K562 treated with DMSO at 1 percent for 24 hours (cell line): ENCODE results near the gene RNU1-4. TPM values are rescaled to one million over a fixed set of nuclear protein-coding genes. Genes with fewer than 3 reads are reported as not detected.

Experiments
- total RNA-seq: library from RNA; unstranded; fragments of 300-600 nt; gene quantifications from 2 replicates; pipeline ENCODE4 v1.2.3, GENCODE V29; 2022; ENCODE audit warnings: low read depth; ENCODE audit not compliant: insufficient read depth

RNU1-4 gene
- total RNA-seq = not detected in 2 replicates

DNA sequence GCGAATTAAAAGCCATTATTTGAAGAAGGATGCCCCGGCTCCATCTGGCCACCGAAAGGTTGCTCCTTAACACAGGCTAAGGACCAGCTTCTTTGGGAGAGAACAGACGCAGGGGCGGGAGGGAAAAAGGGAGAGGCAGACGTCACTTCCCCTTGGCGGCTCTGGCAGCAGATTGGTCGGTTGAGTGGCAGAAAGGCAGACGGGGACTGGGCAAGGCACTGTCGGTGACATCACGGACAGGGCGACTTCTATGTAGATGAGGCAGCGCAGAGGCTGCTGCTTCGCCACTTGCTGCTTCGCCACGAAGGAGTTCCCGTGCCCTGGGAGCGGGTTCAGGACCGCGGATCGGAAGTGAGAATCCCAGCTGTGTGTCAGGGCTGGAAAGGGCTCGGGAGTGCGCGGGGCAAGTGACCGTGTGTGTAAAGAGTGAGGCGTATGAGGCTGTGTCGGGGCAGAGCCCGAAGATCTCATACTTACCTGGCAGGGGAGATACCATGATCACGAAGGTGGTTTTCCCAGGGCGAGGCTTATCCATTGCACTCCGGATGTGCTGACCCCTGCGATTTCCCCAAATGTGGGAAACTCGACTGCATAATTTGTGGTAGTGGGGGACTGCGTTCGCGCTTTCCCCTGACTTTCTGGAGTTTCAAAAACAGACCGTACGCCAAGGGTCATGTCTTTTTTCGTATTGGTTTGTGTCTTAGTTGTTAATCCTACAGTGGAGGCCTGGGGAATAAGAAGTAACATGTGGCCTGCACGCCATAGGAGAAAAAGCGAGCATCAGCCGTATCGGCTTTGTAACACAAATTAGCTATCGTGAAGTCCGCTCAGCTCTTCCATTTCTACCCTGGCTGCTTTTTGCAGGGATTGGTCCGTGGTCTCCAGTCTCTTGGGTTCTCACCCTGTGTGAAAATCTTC is at the start of gene RNU1-4:
TSS of gene RNU1-4 (plus strand) at position 470 of the 918 bp plus-strand sequence.

Other genes with a start within 250 kb of the RNU1-4 start
- not detected in 2 replicates for gene RNU1-1, start 226.2 kb upstream of the RNU1-4 start, total RNA-seq
- gene NBPF1, start 127.0 kb upstream of the RNU1-4 start, total RNA-seq = 37.3 and 54.5 TPM in 2 replicates
- gene RNU1-3, start 73.6 kb upstream of the RNU1-4 start, total RNA-seq = not detected in 2 replicates
- not detected in 2 replicates for gene RNU1-2, start 155.5 kb downstream of the RNU1-4 start, total RNA-seq
- gene CROCC, start 181.4 kb downstream of the RNU1-4 start, total RNA-seq = 18.7 and 19.5 TPM in 2 replicates
- gene MFAP2, start 240.1 kb downstream of the RNU1-4 start, total RNA-seq = not detected in 2 replicates